ENCODE data around the gene FAM234B.

Gene FAM234B

GRCh38 chr12:13094367-13094766 is 50.2 kb downstream of the FAM234B start:
- no peak for DNase-seq

GRCh38 chr12:13095266-13095995 is 51.2 kb downstream of the FAM234B start:
- no peak for DNase-seq

- DNase-seq = no peak
Measured at GRCh38 chr12:13097491-13098011, 53.4 kb downstream of the FAM234B start.

- DNase-seq = no peak
Measured at GRCh38 chr12:13099066-13099843, 55.1 kb downstream of the FAM234B start.

- no peak for DNase-seq
Measured at GRCh38 chr12:13099844-13100604, 55.8 kb downstream of the FAM234B start.

GRCh38 chr12:13100605-13100881 is 56.4 kb downstream of the FAM234B start:
- no peak for DNase-seq

GRCh38 chr12:13100882-13101769 is 56.9 kb downstream of the FAM234B start:
- DNase-seq = peak; percentile 98

GRCh38 chr12:13101821-13102375 is 57.7 kb downstream of the FAM234B start:
- DNase-seq = peak; percentile 27

GRCh38 chr12:13102461-13103195 is 58.4 kb downstream of the FAM234B start:
- no peak for DNase-seq

- no peak for DNase-seq
Measured at GRCh38 chr12:13103391-13104033, 59.3 kb downstream of the FAM234B start, which contains the start of gene GSG1. GSG1 (minus strand) TSS chr12:13103667; CDS start chr12:13103512, 155 bp downstream.

- DNase-seq = no peak
Measured at GRCh38 chr12:13104409-13104808, 60.2 kb downstream of the FAM234B start.

- DNase-seq = no peak
Measured at GRCh38 chr12:13105781-13106180, 61.6 kb downstream of the FAM234B start.

GRCh38 chr12:13106666-13107065 is 62.5 kb downstream of the FAM234B start:
- DNase-seq = no peak

- DNase-seq = no peak
Measured at GRCh38 chr12:13112968-13113367, 68.8 kb downstream of the FAM234B start.

- DNase-seq = no peak
Measured at GRCh38 chr12:13114251-13115052, 70.3 kb downstream of the FAM234B start.

- DNase-seq = no peak
Measured at GRCh38 chr12:13116259-13116658, 72.1 kb downstream of the FAM234B start.

GRCh38 chr12:13117029-13117428 is 72.8 kb downstream of the FAM234B start:
- no peak for DNase-seq

GRCh38 chr12:13119826-13120225 is 75.6 kb downstream of the FAM234B start:
- DNase-seq = no peak

GRCh38 chr12:13120413-13120812 is 76.2 kb downstream of the FAM234B start:
- no peak for DNase-seq

- DNase-seq = no peak
Measured at GRCh38 chr12:13121568-13121967, 77.4 kb downstream of the FAM234B start.
